HFFc6 (cell line): ENCODE measurements around the gene MPPED1. TPM values are rescaled to one million over a fixed set of nuclear protein-coding genes. Genes with fewer than 3 reads are reported as not detected.

ENCODE experiments used
- DNase-seq: peaks from one replicate; pipeline ENCODE4 v3.0.0-alpha.2; 2018
- H3K27ac Mint-ChIP-seq: 2 replicates; pipeline ENCODE4 v1.8.0; 2020; ENCODE audit warnings: mild to moderate bottlenecking, mixed read lengths
- H3K27me3 Mint-ChIP-seq: 2 replicates; pipeline ENCODE4 v1.8.0; 2021; ENCODE audit warnings: mild to moderate bottlenecking, moderate library complexity, mixed read lengths; ENCODE audit not compliant: insufficient read depth
- H3K36me3 Mint-ChIP-seq: 2 replicates; pipeline ENCODE4 v1.8.0; 2021; ENCODE audit warnings: low read depth, mixed read lengths
- H3K4me1 Mint-ChIP-seq: 2 replicates; pipeline ENCODE4 v1.8.0; 2020; ENCODE audit warnings: low read depth, mixed read lengths
- H3K4me3 Mint-ChIP-seq: 2 replicates; pipeline ENCODE4 v1.8.0; 2020; ENCODE audit warnings: mild to moderate bottlenecking, moderate library complexity, mixed read lengths
- H3K9me3 Mint-ChIP-seq: 2 replicates; pipeline ENCODE4 v1.8.0; 2020; ENCODE audit warnings: mild to moderate bottlenecking, mixed read lengths
- total RNA-seq, 6 experiments: library from RNA; stranded (reverse); fragmentation: NEBNext Ultra II Directional; extraction: Animal tissue kit (Norgen Biotek cat#: 25700); gene quantifications; 2 replicates in 1 of 6; 3 replicates in 5 of 6; pipeline ENCODE4 v1.2.3, GENCODE V29; 2021
- TF ChIP-seq, protein P1 (sequence below): fragments of 200-600 bp; sonication (generic); IDR thresholded peaks from 2 replicates; pipeline ENCODE4 v1.5.0; 2021; ENCODE audit warnings: antibody characterized with exemption, mild to moderate bottlenecking

Gene MPPED1
- total RNA-seq, 6 experiments from 2014 or later, result not detected

DNA sequence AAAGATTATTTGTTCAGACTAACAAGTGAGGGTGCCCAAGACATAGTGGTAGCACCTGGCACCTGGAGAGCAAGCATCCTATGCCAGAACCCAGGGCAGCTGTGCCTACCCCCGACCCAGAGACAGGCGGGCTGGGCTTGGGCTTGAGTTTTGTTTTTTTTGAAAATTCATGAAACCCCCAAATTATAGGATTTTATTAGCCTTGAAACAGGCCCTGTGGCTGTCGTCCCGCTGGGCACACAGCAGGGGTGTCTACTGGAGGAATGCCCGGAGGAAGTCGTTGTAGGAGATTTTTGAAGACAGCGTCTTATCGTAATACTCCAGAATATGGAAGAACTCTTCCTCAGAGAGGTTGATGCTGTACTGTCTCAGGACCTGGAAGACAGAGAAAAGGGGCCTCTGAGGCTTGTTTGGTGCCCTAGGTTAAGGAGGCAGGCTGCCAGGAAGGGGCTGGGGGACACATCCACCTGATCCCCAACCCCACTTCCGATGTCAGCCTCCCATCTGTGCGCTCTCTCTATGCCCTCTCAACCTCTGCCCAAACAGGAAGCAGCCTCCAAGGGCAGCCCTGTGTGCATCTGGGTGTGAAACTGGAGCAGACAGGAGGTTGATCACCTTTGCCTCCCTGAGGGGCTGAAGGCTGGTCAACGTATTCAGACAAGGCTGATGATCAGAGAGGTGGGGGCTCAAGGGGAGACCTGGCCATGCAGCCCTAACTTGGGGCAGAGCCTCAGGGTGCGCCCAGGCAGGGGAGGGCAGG is 117.0 kb downstream of the MPPED1 start:
- H3K27me3 Mint-ChIP-seq, result peaks cover 5% of the 10 kb centered on the region

GRCh38 chr22:43529461-43529860 is 117.6 kb downstream of the MPPED1 start:
- Mint-ChIP-seq H3K36me3 (peaks cover 18% of the 10 kb centered on the region), H3K4me1 (no peaks in the 10 kb centered on the region), H3K9me3 (peaks cover 75% of the 10 kb centered on the region), H3K27ac (no peak overlapping the region), H3K27me3 (peaks cover 5% of the 10 kb centered on the region), H3K4me3 (no peak overlapping the region)
- TF ChIP-seq, protein P1, sequence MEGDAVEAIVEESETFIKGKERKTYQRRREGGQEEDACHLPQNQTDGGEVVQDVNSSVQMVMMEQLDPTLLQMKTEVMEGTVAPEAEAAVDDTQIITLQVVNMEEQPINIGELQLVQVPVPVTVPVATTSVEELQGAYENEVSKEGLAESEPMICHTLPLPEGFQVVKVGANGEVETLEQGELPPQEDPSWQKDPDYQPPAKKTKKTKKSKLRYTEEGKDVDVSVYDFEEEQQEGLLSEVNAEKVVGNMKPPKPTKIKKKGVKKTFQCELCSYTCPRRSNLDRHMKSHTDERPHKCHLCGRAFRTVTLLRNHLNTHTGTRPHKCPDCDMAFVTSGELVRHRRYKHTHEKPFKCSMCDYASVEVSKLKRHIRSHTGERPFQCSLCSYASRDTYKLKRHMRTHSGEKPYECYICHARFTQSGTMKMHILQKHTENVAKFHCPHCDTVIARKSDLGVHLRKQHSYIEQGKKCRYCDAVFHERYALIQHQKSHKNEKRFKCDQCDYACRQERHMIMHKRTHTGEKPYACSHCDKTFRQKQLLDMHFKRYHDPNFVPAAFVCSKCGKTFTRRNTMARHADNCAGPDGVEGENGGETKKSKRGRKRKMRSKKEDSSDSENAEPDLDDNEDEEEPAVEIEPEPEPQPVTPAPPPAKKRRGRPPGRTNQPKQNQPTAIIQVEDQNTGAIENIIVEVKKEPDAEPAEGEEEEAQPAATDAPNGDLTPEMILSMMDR, result no peak
- DNase-seq, result no peak

More for the DNA sequence above, 117.0 kb downstream of the MPPED1 start:
- Mint-ChIP-seq H3K9me3 (peaks cover 72% of the 10 kb centered on the region), H3K4me3 (no peak overlapping the region), H3K4me1 (no peaks in the 10 kb centered on the region), H3K27ac (no peak overlapping the region), H3K36me3 (peaks cover 18% of the 10 kb centered on the region)
- no peak for DNase-seq
- TF ChIP-seq, protein P1, result no peak

- H3K27ac Mint-ChIP-seq, result no peak overlapping the region
- peaks cover 75% of the 10 kb centered on the region for H3K9me3 Mint-ChIP-seq
- no peak for DNase-seq
- no peaks in the 10 kb centered on the region for H3K4me1 Mint-ChIP-seq
- peaks cover 19% of the 10 kb centered on the region for H3K36me3 Mint-ChIP-seq
- H3K4me3 Mint-ChIP-seq, result no peak overlapping the region
- TF ChIP-seq, protein P1, result no peak
- H3K27me3 Mint-ChIP-seq, result peaks cover 5% of the 10 kb centered on the region
These were observed 118.1 kb downstream of the MPPED1 start for GRCh38 chr22:43529934-43530333.

- peaks cover 75% of the 10 kb centered on the region for H3K9me3 Mint-ChIP-seq
- no peaks in the 10 kb centered on the region for H3K4me1 Mint-ChIP-seq
- H3K4me3 Mint-ChIP-seq, result no peak overlapping the region
- H3K27me3 Mint-ChIP-seq, result peaks cover 7% of the 10 kb centered on the region
- H3K27ac Mint-ChIP-seq, result no peak overlapping the region
- H3K36me3 Mint-ChIP-seq, result peaks cover 18% of the 10 kb centered on the region
- DNase-seq, result no peak
- TF ChIP-seq, protein P1, result no peak
These were observed 118.8 kb downstream of the MPPED1 start for GRCh38 chr22:43530349-43531201.

DNA sequence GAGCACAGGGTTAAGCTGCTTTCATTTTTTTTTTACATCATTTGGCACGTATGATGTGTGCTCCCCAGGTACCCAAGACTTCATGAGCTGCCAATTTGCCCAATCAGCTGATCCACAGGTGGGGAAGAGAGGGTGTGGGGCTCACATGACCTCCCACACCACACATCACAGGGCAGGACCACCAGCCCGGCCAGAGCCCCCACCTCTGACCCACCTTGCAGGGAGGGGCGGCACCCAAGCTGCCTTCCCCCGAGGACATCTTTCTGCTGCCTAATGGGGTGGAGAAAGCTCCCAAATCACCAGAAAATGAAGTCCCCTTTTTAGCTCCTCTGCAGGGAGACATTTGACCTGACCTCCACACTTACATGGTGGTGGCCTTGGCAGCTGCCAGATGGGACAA is 119.8 kb downstream of the MPPED1 start:
- Mint-ChIP-seq H3K36me3 (peaks cover 18% of the 10 kb centered on the region), H3K4me3 (no peak overlapping the region), H3K27me3 (peaks cover 7% of the 10 kb centered on the region), H3K4me1 (no peaks in the 10 kb centered on the region), H3K27ac (no peak overlapping the region), H3K9me3 (peaks cover 70% of the 10 kb centered on the region)
- no peak for DNase-seq
- TF ChIP-seq, protein P1, result no peak
